Measurements from ENCODE around the gene CACNA1I.

- TF ChIP-seq POLR2AphosphoS5 (IDR thresholded peaks at IDR 0.05; ENCODE audit: low read depth, low read length) (no peak), TAF1 (IDR thresholded peaks at IDR 0.05; ENCODE audit: borderline replicate concordance, low read depth, low read length) (no peak), POLR2A (IDR thresholded peaks at IDR 0.05; ENCODE audit: low read depth, low read length) (no peak)
Observed at GRCh38 chr22:39525658-39525975, 44.9 kb upstream of the CACNA1I start.
